ENCODE measurements around the gene FTSJ1.

DNA sequence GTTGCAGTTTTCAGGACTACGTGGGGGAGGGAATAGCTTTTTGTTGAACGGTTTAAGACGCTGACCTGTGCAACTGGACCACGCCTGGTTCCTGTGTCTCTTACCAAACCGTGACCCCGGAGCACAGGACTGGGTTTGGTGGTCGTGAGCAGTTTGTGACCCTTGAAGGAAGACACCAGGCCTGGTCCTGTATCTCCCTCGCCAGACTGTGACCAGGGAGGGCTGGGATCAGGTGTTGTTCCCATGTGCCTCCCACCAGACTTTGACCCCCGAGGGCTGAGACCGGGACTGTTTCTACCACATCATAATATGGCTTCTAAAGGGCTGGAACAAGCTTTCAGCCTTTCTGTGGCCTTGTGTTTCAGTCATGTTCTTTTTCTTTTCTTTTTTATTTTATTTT lies 46.3 kb downstream of the FTSJ1 start:
- TF ChIP-seq CEBPB (IDR thresholded peaks at IDR 0.05; ENCODE audit: low read depth, low read length) (no peak), POLR2A (IDR thresholded peaks at IDR 0.05; ENCODE audit: low read depth, low read length) (no peak), MXI1 (IDR thresholded peaks at IDR 0.05; ENCODE audit: borderline replicate concordance, low read depth, low read length) (no peak), RFX5 (IDR thresholded peaks at IDR 0.05; ENCODE audit: low read depth, low read length) (no peak), SMC3 (IDR thresholded peaks at IDR 0.05; ENCODE audit: low read depth, low read length) (no peak), RCOR1 (IDR thresholded peaks at IDR 0.05; ENCODE audit: insufficient replicate concordance, low read length) (no peak), FOS (IDR thresholded peaks at IDR 0.05; ENCODE audit: low read depth, low read length) (no peak), RAD21 (IDR thresholded peaks at IDR 0.05; ENCODE audit: low read length) (no peak)
- TF ChIP-seq, protein P1, sequence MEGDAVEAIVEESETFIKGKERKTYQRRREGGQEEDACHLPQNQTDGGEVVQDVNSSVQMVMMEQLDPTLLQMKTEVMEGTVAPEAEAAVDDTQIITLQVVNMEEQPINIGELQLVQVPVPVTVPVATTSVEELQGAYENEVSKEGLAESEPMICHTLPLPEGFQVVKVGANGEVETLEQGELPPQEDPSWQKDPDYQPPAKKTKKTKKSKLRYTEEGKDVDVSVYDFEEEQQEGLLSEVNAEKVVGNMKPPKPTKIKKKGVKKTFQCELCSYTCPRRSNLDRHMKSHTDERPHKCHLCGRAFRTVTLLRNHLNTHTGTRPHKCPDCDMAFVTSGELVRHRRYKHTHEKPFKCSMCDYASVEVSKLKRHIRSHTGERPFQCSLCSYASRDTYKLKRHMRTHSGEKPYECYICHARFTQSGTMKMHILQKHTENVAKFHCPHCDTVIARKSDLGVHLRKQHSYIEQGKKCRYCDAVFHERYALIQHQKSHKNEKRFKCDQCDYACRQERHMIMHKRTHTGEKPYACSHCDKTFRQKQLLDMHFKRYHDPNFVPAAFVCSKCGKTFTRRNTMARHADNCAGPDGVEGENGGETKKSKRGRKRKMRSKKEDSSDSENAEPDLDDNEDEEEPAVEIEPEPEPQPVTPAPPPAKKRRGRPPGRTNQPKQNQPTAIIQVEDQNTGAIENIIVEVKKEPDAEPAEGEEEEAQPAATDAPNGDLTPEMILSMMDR (conservative IDR thresholded peaks at IDR 0.05; ENCODE audit: low read depth, low read length) = no peak
- TF ChIP-seq, protein P2, sequence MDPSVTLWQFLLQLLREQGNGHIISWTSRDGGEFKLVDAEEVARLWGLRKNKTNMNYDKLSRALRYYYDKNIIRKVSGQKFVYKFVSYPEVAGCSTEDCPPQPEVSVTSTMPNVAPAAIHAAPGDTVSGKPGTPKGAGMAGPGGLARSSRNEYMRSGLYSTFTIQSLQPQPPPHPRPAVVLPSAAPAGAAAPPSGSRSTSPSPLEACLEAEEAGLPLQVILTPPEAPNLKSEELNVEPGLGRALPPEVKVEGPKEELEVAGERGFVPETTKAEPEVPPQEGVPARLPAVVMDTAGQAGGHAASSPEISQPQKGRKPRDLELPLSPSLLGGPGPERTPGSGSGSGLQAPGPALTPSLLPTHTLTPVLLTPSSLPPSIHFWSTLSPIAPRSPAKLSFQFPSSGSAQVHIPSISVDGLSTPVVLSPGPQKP (IDR thresholded peaks at IDR 0.05; ENCODE audit: borderline replicate concordance, low read depth, low read length) = no peak
